ENCODE results near the gene COPRS. TPM values are rescaled to one million over a fixed set of nuclear protein-coding genes. Genes with fewer than 3 reads are reported as not detected.

The COPRS gene
- total and polyA plus RNA-seq, 4 donors = 15.4 to 50.6 (median 27.6) TPM

- no peaks in the 10 kb centered on the region for H3K27me3 ChIP-seq (ENCODE audit: control insufficient read depth in 4 of 4, insufficient read depth in 4 of 4, low read length in 3 of 4)
- no peak for DNase-seq (ENCODE audit: low spot score)
- TF ChIP-seq ZBTB33 (IDR thresholded peaks at IDR 0.05) (no peak), FOXA1 (IDR thresholded peaks at IDR 0.05) (no peak), GABPA (IDR thresholded peaks at IDR 0.05 in 1 of 2, conservative IDR thresholded peaks at IDR 0.05 in 1 of 2) (no peak), YY1 (IDR thresholded peaks at IDR 0.05) (no peak), HNF4G (IDR thresholded peaks at IDR 0.05) (no peak), NR2F2 (IDR thresholded peaks at IDR 0.05) (no peak), RAD21 (IDR thresholded peaks at IDR 0.05) (no peak), CTCF (IDR thresholded peaks at IDR 0.05; ENCODE audit: low read depth, low read length, missing input control) (no peak), TAF1 (conservative IDR thresholded peaks at IDR 0.05) (no peak)
- TF ChIP-seq, protein P1, sequence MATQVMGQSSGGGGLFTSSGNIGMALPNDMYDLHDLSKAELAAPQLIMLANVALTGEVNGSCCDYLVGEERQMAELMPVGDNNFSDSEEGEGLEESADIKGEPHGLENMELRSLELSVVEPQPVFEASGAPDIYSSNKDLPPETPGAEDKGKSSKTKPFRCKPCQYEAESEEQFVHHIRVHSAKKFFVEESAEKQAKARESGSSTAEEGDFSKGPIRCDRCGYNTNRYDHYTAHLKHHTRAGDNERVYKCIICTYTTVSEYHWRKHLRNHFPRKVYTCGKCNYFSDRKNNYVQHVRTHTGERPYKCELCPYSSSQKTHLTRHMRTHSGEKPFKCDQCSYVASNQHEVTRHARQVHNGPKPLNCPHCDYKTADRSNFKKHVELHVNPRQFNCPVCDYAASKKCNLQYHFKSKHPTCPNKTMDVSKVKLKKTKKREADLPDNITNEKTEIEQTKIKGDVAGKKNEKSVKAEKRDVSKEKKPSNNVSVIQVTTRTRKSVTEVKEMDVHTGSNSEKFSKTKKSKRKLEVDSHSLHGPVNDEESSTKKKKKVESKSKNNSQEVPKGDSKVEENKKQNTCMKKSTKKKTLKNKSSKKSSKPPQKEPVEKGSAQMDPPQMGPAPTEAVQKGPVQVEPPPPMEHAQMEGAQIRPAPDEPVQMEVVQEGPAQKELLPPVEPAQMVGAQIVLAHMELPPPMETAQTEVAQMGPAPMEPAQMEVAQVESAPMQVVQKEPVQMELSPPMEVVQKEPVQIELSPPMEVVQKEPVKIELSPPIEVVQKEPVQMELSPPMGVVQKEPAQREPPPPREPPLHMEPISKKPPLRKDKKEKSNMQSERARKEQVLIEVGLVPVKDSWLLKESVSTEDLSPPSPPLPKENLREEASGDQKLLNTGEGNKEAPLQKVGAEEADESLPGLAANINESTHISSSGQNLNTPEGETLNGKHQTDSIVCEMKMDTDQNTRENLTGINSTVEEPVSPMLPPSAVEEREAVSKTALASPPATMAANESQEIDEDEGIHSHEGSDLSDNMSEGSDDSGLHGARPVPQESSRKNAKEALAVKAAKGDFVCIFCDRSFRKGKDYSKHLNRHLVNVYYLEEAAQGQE (IDR thresholded peaks at IDR 0.05) = no peak
- TF ChIP-seq, protein P2, sequence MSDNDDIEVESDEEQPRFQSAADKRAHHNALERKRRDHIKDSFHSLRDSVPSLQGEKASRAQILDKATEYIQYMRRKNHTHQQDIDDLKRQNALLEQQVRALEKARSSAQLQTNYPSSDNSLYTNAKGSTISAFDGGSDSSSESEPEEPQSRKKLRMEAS (IDR thresholded peaks at IDR 0.05) = no peak
- H3K4me1 ChIP-seq (ENCODE audit: control insufficient read depth in 4 of 4, insufficient read depth in 4 of 4, low read length in 3 of 4) = peaks cover 7 to 34% (median 16%) of the 10 kb centered on the region in 4 donors
- H3K4me3 ChIP-seq (ENCODE audit: low read depth in 1 of 3, low read length in 3 of 3) = no peak overlapping the region
- WGBS = 86% methylated on average over 4 of the region's 4 CpGs
- H3K9me3 ChIP-seq (ENCODE audit: control insufficient read depth in 4 of 4, low read length in 3 of 4) = peaks cover 0 to 2% (median 0%) of the 10 kb centered on the region in 4 donors
- peak overlapping the region in 1 of 2 donors; percentile 96 for H3K27ac ChIP-seq (ENCODE audit: low read depth in 1 of 2, low read length in 2 of 2)
- no peaks in the 10 kb centered on the region for H3K36me3 ChIP-seq (ENCODE audit: control insufficient read depth in 4 of 4, insufficient read depth in 3 of 4, low read depth in 1 of 4, low read length in 3 of 4)
- no peak overlapping the region for H3K9ac ChIP-seq (ENCODE audit: low read depth in 1 of 2, low read length in 2 of 2)
Measured at GRCh38 chr17:31806921-31807320, 52.1 kb downstream of the COPRS start.

DNA sequence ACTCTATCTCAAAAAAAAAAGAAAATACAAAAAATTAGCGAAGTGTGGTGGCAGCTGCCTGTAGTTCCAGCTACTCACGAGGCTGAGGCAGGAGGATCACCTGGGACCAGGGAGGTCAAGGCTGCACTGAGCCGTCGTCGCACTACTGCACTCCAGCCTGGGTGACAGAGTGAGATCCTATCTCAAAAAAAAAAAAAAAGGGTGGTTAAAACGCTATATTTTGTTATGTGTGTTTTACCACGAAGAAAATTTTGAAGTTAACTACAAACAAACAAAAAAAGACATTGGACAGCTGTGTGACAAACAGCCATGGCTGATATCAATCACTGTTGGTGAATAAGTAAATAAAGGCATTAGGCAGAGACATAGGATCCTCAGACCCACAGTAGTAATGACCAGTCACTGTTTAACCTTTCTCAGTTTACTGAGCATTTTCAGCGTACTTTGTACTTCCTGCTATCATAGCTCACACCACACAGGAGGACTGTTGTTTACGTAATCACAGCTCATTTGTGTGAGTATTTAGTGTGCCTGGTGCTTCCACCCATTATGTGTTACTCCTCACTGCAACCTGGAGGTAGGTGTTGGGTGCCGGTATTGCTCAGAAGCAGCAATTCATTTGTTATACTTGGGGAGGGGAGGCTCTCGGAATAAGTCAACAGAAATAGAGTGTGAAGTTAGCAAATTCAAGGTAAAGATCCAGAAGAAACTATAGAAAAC is 55.4 kb downstream of the COPRS start:
- DNase-seq (ENCODE audit: low spot score) = no peak
- Histone ChIP-seq H3K9me3 (ENCODE audit: control insufficient read depth in 4 of 4, low read length in 3 of 4) (no peaks in the 10 kb centered on the region), H3K4me1 (ENCODE audit: control insufficient read depth in 4 of 4, insufficient read depth in 4 of 4, low read length in 3 of 4) (peaks cover 3 to 32% (median 12%) of the 10 kb centered on the region in 4 donors), H3K27ac (ENCODE audit: low read depth in 1 of 2, low read length in 2 of 2) (peak overlapping the region; percentile 95 to 96), H3K36me3 (ENCODE audit: control insufficient read depth in 4 of 4, insufficient read depth in 3 of 4, low read depth in 1 of 4, low read length in 3 of 4) (no peaks in the 10 kb centered on the region), H3K4me3 (ENCODE audit: low read depth in 1 of 3, low read length in 3 of 3) (no peak overlapping the region), H3K9ac (ENCODE audit: low read depth in 1 of 2, low read length in 2 of 2) (no peak overlapping the region), H3K27me3 (ENCODE audit: control insufficient read depth in 4 of 4, insufficient read depth in 4 of 4, low read length in 3 of 4) (no peaks in the 10 kb centered on the region)
- WGBS = 25% methylated on average over 11 of the region's 11 CpGs
- TF ChIP-seq NR2F2 (IDR thresholded peaks at IDR 0.05) = peak; percentile 22
- TF ChIP-seq YY1 (IDR thresholded peaks at IDR 0.05) = peak; percentile 88
- TF ChIP-seq GABPA (IDR thresholded peaks at IDR 0.05 in 1 of 2, conservative IDR thresholded peaks at IDR 0.05 in 1 of 2) = peak; percentile 42 to 60
- TF ChIP-seq HNF4G (IDR thresholded peaks at IDR 0.05) = peak; percentile 95
- TF ChIP-seq RXRA (IDR thresholded peaks at IDR 0.05) = peak; percentile 92 to 95
- peak; percentile 72 to 86 for TF ChIP-seq JUND (IDR thresholded peaks at IDR 0.05)
- peak; percentile 52 for TF ChIP-seq ATF3 (IDR thresholded peaks at IDR 0.05)
- peak; percentile 99 for TF ChIP-seq SP1 (IDR thresholded peaks at IDR 0.05)
- TF ChIP-seq ZBTB33 (IDR thresholded peaks at IDR 0.05) = peak; percentile 80
- TF ChIP-seq RAD21 (IDR thresholded peaks at IDR 0.05) = peak; percentile 56 to 70
- peak; percentile 97 to 98 for TF ChIP-seq HNF4A (conservative IDR thresholded peaks at IDR 0.05)
- TF ChIP-seq, protein P1 (IDR thresholded peaks at IDR 0.05) = peak; percentile 89

Data from liver (tissue), 9 donors.